WTC11 (cell line): ENCODE data around the gene CLDN6. TPM values are rescaled to one million over a fixed set of nuclear protein-coding genes. Genes with fewer than 3 reads are reported as not detected.

Source experiments
- ATAC-seq: fragments of 200-7000 bp; cut with Tn5 transposase; 2 replicates; pipeline ENCODE4 v1.10.0; 2021; ENCODE audit warnings: mild to moderate bottlenecking, moderate library complexity
- CTCF ChIA-PET: fragments of 300-600 bp; sonication (Branson Sonifier 250); formaldehyde crosslinking; loops from one replicate; lab custom pipeline; 2021; ENCODE audit warnings: antibody characterized with exemption; lab: Charles Lee
- POLR2A ChIA-PET: fragments of 350-600 bp; sonication (Branson Sonifier 250); formaldehyde crosslinking; loops from one replicate; lab custom pipeline; 2021; ENCODE audit warnings: antibody characterized with exemption; lab: Charles Lee
- DNase-seq: peaks from one replicate; pipeline ENCODE4 v3.0.0; 2021; ENCODE audit warnings: low spot score
- H3K27ac Mint-ChIP-seq: 2 replicates; pipeline ENCODE4 v1.8.0; 2021; ENCODE audit warnings: mixed read lengths
- H3K27me3 Mint-ChIP-seq: 2 replicates; pipeline ENCODE4 v1.8.0; 2021; ENCODE audit warnings: low read depth, mild to moderate bottlenecking, moderate library complexity, mixed read lengths
- H3K36me3 Mint-ChIP-seq: 2 replicates; pipeline ENCODE4 v1.8.0; 2021; ENCODE audit warnings: mixed read lengths
- H3K4me1 Mint-ChIP-seq: 2 replicates; pipeline ENCODE4 v1.8.0; 2022; ENCODE audit warnings: mixed read lengths
- H3K4me3 Mint-ChIP-seq: 2 replicates; pipeline ENCODE4 v1.8.0; 2021; ENCODE audit warnings: mild to moderate bottlenecking, moderate library complexity, mixed read lengths
- H3K9me3 Mint-ChIP-seq: 2 replicates; pipeline ENCODE4 v1.8.0; 2021; ENCODE audit warnings: mixed read lengths
- AFF4 ChIP-seq: sonication (generic); formaldehyde crosslinking; IDR thresholded peaks from 2 replicates; pipeline ENCODE4 v1.8.1; 2023; ENCODE audit warnings: mild to moderate bottlenecking, missing genetic modification reagents, borderline replicate concordance
- ELF4 ChIP-seq: sonication (generic); formaldehyde crosslinking; IDR thresholded peaks from 2 replicates; pipeline ENCODE4 v1.8.1; 2022; ENCODE audit warnings: low read depth, mild to moderate bottlenecking, moderate library complexity, missing genetic modification reagents
- FOXK1 ChIP-seq: sonication (generic); formaldehyde crosslinking; IDR thresholded peaks from 2 replicates; pipeline ENCODE4 v1.8.0; 2022; ENCODE audit warnings: mild to moderate bottlenecking, moderate library complexity, missing genetic modification reagents
- GABPB1 ChIP-seq: sonication (generic); formaldehyde crosslinking; IDR thresholded peaks from 2 replicates; pipeline ENCODE4 v1.8.1; 2023; ENCODE audit warnings: mild to moderate bottlenecking, missing genetic modification reagents
- GTF2I ChIP-seq: fragments of 250-450 bp; sonication (Bioruptor Pico); conservative IDR thresholded peaks from 2 replicates; pipeline ENCODE4 v1.4.0; 2021; ENCODE audit warnings: mild to moderate bottlenecking
- HMGXB4 ChIP-seq: sonication (generic); formaldehyde crosslinking; IDR thresholded peaks from 2 replicates; pipeline ENCODE4 v1.8.1; 2023; ENCODE audit warnings: mild to moderate bottlenecking, moderate library complexity, missing genetic modification reagents
- JAZF1 ChIP-seq: fragments of 250-450 bp; sonication (Bioruptor Pico); IDR thresholded peaks from 2 replicates; pipeline ENCODE4 v1.9.0; 2021; ENCODE audit warnings: moderate library complexity, mild to moderate bottlenecking, inconsistent platforms
- SMAD4 ChIP-seq: sonication (generic); formaldehyde crosslinking; IDR thresholded peaks from 2 replicates; pipeline ENCODE4 v1.8.0; 2022; ENCODE audit warnings: mild to moderate bottlenecking, missing genetic modification reagents
- TCF7 ChIP-seq: sonication (generic); formaldehyde crosslinking; IDR thresholded peaks from 2 replicates; pipeline ENCODE4 v1.8.0; 2022; ENCODE audit warnings: mild to moderate bottlenecking, low read depth, missing genetic modification reagents, moderate library complexity
- TEAD4 ChIP-seq: sonication (generic); formaldehyde crosslinking; IDR thresholded peaks from 2 replicates; pipeline ENCODE4 v1.8.0; 2022; ENCODE audit warnings: mild to moderate bottlenecking, missing genetic modification reagents
- ZNF138 ChIP-seq: sonication (generic); formaldehyde crosslinking; conservative IDR thresholded peaks from 2 replicates; pipeline ENCODE4 v1.8.1; 2022; ENCODE audit warnings: mild to moderate bottlenecking, moderate library complexity, missing genetic modification reagents
- ZNF281 ChIP-seq: sonication (generic); formaldehyde crosslinking; IDR thresholded peaks from 2 replicates; pipeline ENCODE4 v1.8.0; 2023; ENCODE audit warnings: mild to moderate bottlenecking, missing genetic modification reagents
- ZNF396 ChIP-seq: fragments of 250-450 bp; sonication (Bioruptor Pico); IDR thresholded peaks from 2 replicates; pipeline ENCODE4 v1.8.0; 2021; ENCODE audit warnings: mild to moderate bottlenecking, moderate library complexity, borderline replicate concordance
- total RNA-seq: library from RNA; stranded (reverse); gene quantifications from 3 replicates; pipeline ENCODE4 v1.2.3, GENCODE V29; 2021

The CLDN6 gene
- total RNA-seq, 1 experiment from 2014 or later = 746 TPM

- Mint-ChIP-seq H3K27me3 (peaks cover 3% of the 10 kb centered on the region; the same call in 1 of the 2 replicates), H3K4me1 (peaks cover 30% of the 10 kb centered on the region), H3K36me3 (no peaks in the 10 kb centered on the region), H3K9me3 (no peaks in the 10 kb centered on the region), H3K27ac (no peak overlapping the region), H3K4me3 (peak overlapping the region; percentile 68)
- ATAC-seq (no peak), DNase-seq (no peak)
- ChIA-PET POLR2A (interaction anchor here (1.5 to 3.2 kb wide), 2 partner anchors 27 to 38 kb away, joined by 5 to 29 read pairs; partner anchors contain the start of gene ZSCAN10), CTCF (interaction anchor here (0.9 to 3.6 kb wide), 14 partner anchors 17 to 114 kb away, joined by 3 to 109 read pairs (median 19); partner anchors contain the start of gene ZSCAN10)
- TF ChIP-seq ZNF396 (CRISPR knock-in tag) (no peak), ZNF138 (CRISPR knock-in tag) (no peak), GABPB1 (CRISPR knock-in tag) (no peak)
Measured at GRCh38 chr16:3060339-3061127, 42.5 kb upstream of the CLDN6 start.

GRCh38 chr16:3059723-3060242 lies 41.8 kb upstream of the CLDN6 start:
- POLR2A ChIA-PET = interaction anchor here (1.0 to 3.2 kb wide), 5 partner anchors 14 to 40 kb away, joined by 3 to 29 read pairs (median 8); partner anchors contain the start of genes MMP25, TNFRSF12A and ZSCAN10
- no peak for TF ChIP-seq JAZF1
- peak; percentile 15; the same call in 1 of the 2 replicates for TF ChIP-seq FOXK1 (CRISPR knock-in tag)
- 0 out of 2 replicates have a peak, but pooled peaks have one; percentile 13 for TF ChIP-seq ZNF281 (CRISPR knock-in tag)
- TF ChIP-seq AFF4 = no peak
- Mint-ChIP-seq H3K4me1 (peaks cover 31% of the 10 kb centered on the region), H3K27me3 (peaks cover 3% of the 10 kb centered on the region; the same call in 1 of the 2 replicates), H3K27ac (peak overlapping the region; percentile 79), H3K4me3 (peak overlapping the region; percentile 68), H3K36me3 (no peaks in the 10 kb centered on the region), H3K9me3 (no peaks in the 10 kb centered on the region)
- DNase-seq (no peak), ATAC-seq (no peak)
- CTCF ChIA-PET = interaction anchor here (0.6 to 3.6 kb wide), 35 partner anchors 8 to 205 kb away, joined by 3 to 109 read pairs (median 16); partner anchors contain the start of genes BICDL2, CLDN6, MMP25 and TNFRSF12A

GRCh38 chr16:3059041-3059722 lies 41.2 kb upstream of the CLDN6 start:
- H3K27me3 Mint-ChIP-seq = peaks cover 3% of the 10 kb centered on the region; the same call in 1 of the 2 replicates
- CTCF ChIA-PET = interaction anchor here (0.6 to 3.6 kb wide), 54 partner anchors 9 to 205 kb away, joined by 3 to 109 read pairs (median 5); partner anchors contain the start of genes BICDL2, CLDN6, HCFC1R1 and KREMEN2
- H3K9me3 Mint-ChIP-seq = no peaks in the 10 kb centered on the region
- POLR2A ChIA-PET = interaction anchor here (0.9 to 3.2 kb wide), 12 partner anchors 13 to 70 kb away, joined by 3 to 29 read pairs (median 6); partner anchors contain the start of genes CLDN9, HCFC1R1, MMP25 and TNFRSF12A
- DNase-seq (peak; percentile 94), ATAC-seq (peak; percentile 79)
- peak overlapping the region; percentile 79; the same call in 1 of the 2 replicates for H3K27ac Mint-ChIP-seq
- no peaks in the 10 kb centered on the region for H3K36me3 Mint-ChIP-seq
- peaks cover 28% of the 10 kb centered on the region for H3K4me1 Mint-ChIP-seq
- peak overlapping the region; percentile 76 for H3K4me3 Mint-ChIP-seq
- no peak for TF ChIP-seq ZNF396 (CRISPR knock-in tag)
- TF ChIP-seq HMGXB4 (CRISPR knock-in tag) = peak; percentile 99; the same call in 1 of the 2 replicates
- no peak for TF ChIP-seq TEAD4 (CRISPR knock-in tag)
- no peak for TF ChIP-seq AFF4
- TF ChIP-seq SMAD4 (CRISPR knock-in tag) = no peak
- TF ChIP-seq TCF7 (CRISPR knock-in tag) = no peak
- 0 out of 2 replicates have a peak, but pooled peaks have one; percentile 56 for TF ChIP-seq ELF4 (CRISPR knock-in tag)
- TF ChIP-seq GTF2I (CRISPR knock-in tag) = no peak
